Activated CD4-positive, alpha-beta T cell treated with anti-CD3 and anti-CD28 coated beads, Interleukin-2, Interleukin-6, amounts not matched to agents 100 ng/mL and 50 ng/mL, durations not matched to agents 16 hours and 8 hours (primary cell): Measurements from ENCODE around the gene CPA4.
"Not testable (repeated sequence)": the region's sequence is repeated elsewhere in the genome, so short reads cannot be mapped to it uniquely, and the experiment has no call there.

Experiments used
- DNase-seq: peaks from one replicate; pipeline ENCODE4 v3.0.0-alpha.2; 2020

The CPA4 gene

GRCh38 chr7:130292682-130293257, at the start of gene CPA4:
Gene CPA4, plus strand, starts transcription at chr7:130293161. Its CDS starts 20 bp downstream, at chr7:130293181.
- DNase-seq: no peak

GRCh38 chr7:130243486-130243885, 49.5 kb upstream of the CPA4 start:
- peak; percentile 27 for DNase-seq

- not testable (repeated sequence) for DNase-seq
These were observed 46.5 kb upstream of the CPA4 start for GRCh38 chr7:130246491-130246890.

GRCh38 chr7:130248842-130249241, 44.1 kb upstream of the CPA4 start:
- DNase-seq: not testable (repeated sequence)

- not testable (repeated sequence) for DNase-seq
These were observed 43.3 kb upstream of the CPA4 start for GRCh38 chr7:130249626-130250025.

- DNase-seq: no peak
These were observed 38.4 kb upstream of the CPA4 start for GRCh38 chr7:130254555-130254954.

- DNase-seq: no peak
These were observed 36.3 kb upstream of the CPA4 start for GRCh38 chr7:130256704-130257103.

- no peak for DNase-seq
These were observed 34.4 kb upstream of the CPA4 start for GRCh38 chr7:130258494-130259078.

GRCh38 chr7:130262448-130262847, 30.5 kb upstream of the CPA4 start:
- DNase-seq: no peak

GRCh38 chr7:130263130-130263529, 29.8 kb upstream of the CPA4 start:
- no peak for DNase-seq

- no peak for DNase-seq
These were observed 26.6 kb upstream of the CPA4 start, which contains the start of gene CPA2 for GRCh38 chr7:130266258-130266960. Gene CPA2, plus strand, starts transcription at chr7:130266863. Its CDS starts 19 bp downstream, at chr7:130266882.

GRCh38 chr7:130266961-130267321, 26.0 kb upstream of the CPA4 start:
- no peak for DNase-seq

- DNase-seq: no peak
These were observed 24.3 kb upstream of the CPA4 start for GRCh38 chr7:130268463-130269317.

- no peak for DNase-seq
These were observed 23.7 kb upstream of the CPA4 start for GRCh38 chr7:130269318-130269694.

- DNase-seq: no peak
These were observed 21.8 kb upstream of the CPA4 start for GRCh38 chr7:130270947-130271800.

- no peak for DNase-seq
These were observed 20.4 kb upstream of the CPA4 start for GRCh38 chr7:130272381-130273080.

GRCh38 chr7:130273081-130273932, 19.7 kb upstream of the CPA4 start:
- DNase-seq: no peak

GRCh38 chr7:130273933-130274255, 19.1 kb upstream of the CPA4 start:
- DNase-seq: no peak

GRCh38 chr7:130274296-130274695, 18.7 kb upstream of the CPA4 start:
- no peak for DNase-seq

GRCh38 chr7:130274983-130275591, 17.9 kb upstream of the CPA4 start:
- no peak for DNase-seq
